ENCODE measurements around the gene RELL2.

Gene RELL2

GRCh38 chr5:141636413-141637122, at the start of gene RELL2, which contains the start of gene HDAC3:
TSS of gene RELL2 (plus strand) at chr5:141636997. CDS start at chr5:141638226, 1,229 bp downstream.
TSS of gene HDAC3 (minus strand) at chr5:141636849. CDS start at chr5:141636790, 59 bp downstream.
- peak within 1 kb of the TSS; percentile 79 for H3K4me3 ChIP-seq (ENCODE audit: low read length)
- H3K36me3 ChIP-seq (ENCODE audit: control insufficient read depth, insufficient read depth, low read length) = no peaks in the 10 kb centered on the region
- H3K4me1 ChIP-seq (ENCODE audit: control insufficient read depth, insufficient read depth, low read length) = peaks cover 21% of the 10 kb centered on the region
- H3K9me3 ChIP-seq (ENCODE audit: control insufficient read depth, low read length) = no peaks in the 10 kb centered on the region
- H3K9ac ChIP-seq (ENCODE audit: low read length) = peak within 1 kb of the TSS; percentile 87
- peaks cover 9% of the 10 kb centered on the region for H3K27me3 ChIP-seq (ENCODE audit: control insufficient read depth, insufficient read depth, low read length)

GRCh38 chr5:141590127-141590526, 46.7 kb upstream of the RELL2 start:
- Histone ChIP-seq H3K9ac (ENCODE audit: low read length) (no peak overlapping the region), H3K9me3 (ENCODE audit: control insufficient read depth, low read length) (no peaks in the 10 kb centered on the region), H3K4me1 (ENCODE audit: control insufficient read depth, insufficient read depth, low read length) (peaks cover 10% of the 10 kb centered on the region), H3K27me3 (ENCODE audit: control insufficient read depth, insufficient read depth, low read length) (no peaks in the 10 kb centered on the region), H3K36me3 (ENCODE audit: control insufficient read depth, insufficient read depth, low read length) (no peaks in the 10 kb centered on the region), H3K4me3 (ENCODE audit: low read length) (no peak overlapping the region)

- Histone ChIP-seq H3K9ac (ENCODE audit: low read length) (no peak overlapping the region), H3K4me1 (ENCODE audit: control insufficient read depth, insufficient read depth, low read length) (peaks cover 5% of the 10 kb centered on the region)
These were observed 39.9 kb upstream of the RELL2 start for GRCh38 chr5:141596867-141597266.

GRCh38 chr5:141597394-141597793, 39.4 kb upstream of the RELL2 start:
- Histone ChIP-seq H3K4me1 (ENCODE audit: control insufficient read depth, insufficient read depth, low read length) (peaks cover 5% of the 10 kb centered on the region), H3K9me3 (ENCODE audit: control insufficient read depth, low read length) (no peaks in the 10 kb centered on the region), H3K4me3 (ENCODE audit: low read length) (no peak overlapping the region), H3K36me3 (ENCODE audit: control insufficient read depth, insufficient read depth, low read length) (no peaks in the 10 kb centered on the region), H3K27me3 (ENCODE audit: control insufficient read depth, insufficient read depth, low read length) (no peaks in the 10 kb centered on the region), H3K9ac (ENCODE audit: low read length) (no peak overlapping the region)

More at GRCh38 chr5:141596867-141597266, 39.9 kb upstream of the RELL2 start:
- H3K9me3 ChIP-seq (ENCODE audit: control insufficient read depth, low read length) = no peaks in the 10 kb centered on the region
- no peaks in the 10 kb centered on the region for H3K36me3 ChIP-seq (ENCODE audit: control insufficient read depth, insufficient read depth, low read length)
- H3K4me3 ChIP-seq (ENCODE audit: low read length) = no peak overlapping the region
- H3K27me3 ChIP-seq (ENCODE audit: control insufficient read depth, insufficient read depth, low read length) = no peaks in the 10 kb centered on the region

- H3K27me3 ChIP-seq (ENCODE audit: control insufficient read depth, insufficient read depth, low read length) = no peaks in the 10 kb centered on the region
- no peaks in the 10 kb centered on the region for H3K9me3 ChIP-seq (ENCODE audit: control insufficient read depth, low read length)
- H3K9ac ChIP-seq (ENCODE audit: low read length) = no peak overlapping the region
- H3K36me3 ChIP-seq (ENCODE audit: control insufficient read depth, insufficient read depth, low read length) = no peaks in the 10 kb centered on the region
- H3K4me1 ChIP-seq (ENCODE audit: control insufficient read depth, insufficient read depth, low read length) = peaks cover 5% of the 10 kb centered on the region
- H3K4me3 ChIP-seq (ENCODE audit: low read length) = no peak overlapping the region
These were observed 39.0 kb upstream of the RELL2 start for GRCh38 chr5:141597814-141598213.

GRCh38 chr5:141598391-141599345, 38.1 kb upstream of the RELL2 start:
- Histone ChIP-seq H3K27me3 (ENCODE audit: control insufficient read depth, insufficient read depth, low read length) (no peaks in the 10 kb centered on the region), H3K9me3 (ENCODE audit: control insufficient read depth, low read length) (no peaks in the 10 kb centered on the region), H3K36me3 (ENCODE audit: control insufficient read depth, insufficient read depth, low read length) (no peaks in the 10 kb centered on the region), H3K4me1 (ENCODE audit: control insufficient read depth, insufficient read depth, low read length) (peaks cover 8% of the 10 kb centered on the region), H3K9ac (ENCODE audit: low read length) (no peak overlapping the region), H3K4me3 (ENCODE audit: low read length) (no peak overlapping the region)

- Histone ChIP-seq H3K27me3 (ENCODE audit: control insufficient read depth, insufficient read depth, low read length) (no peaks in the 10 kb centered on the region), H3K9me3 (ENCODE audit: control insufficient read depth, low read length) (no peaks in the 10 kb centered on the region), H3K9ac (ENCODE audit: low read length) (no peak overlapping the region), H3K36me3 (ENCODE audit: control insufficient read depth, insufficient read depth, low read length) (no peaks in the 10 kb centered on the region), H3K4me1 (ENCODE audit: control insufficient read depth, insufficient read depth, low read length) (peaks cover 24% of the 10 kb centered on the region), H3K4me3 (ENCODE audit: low read length) (no peak overlapping the region)
These were observed 34.2 kb upstream of the RELL2 start for GRCh38 chr5:141602606-141603005.

GRCh38 chr5:141603923-141604717, 32.7 kb upstream of the RELL2 start:
- H3K27me3 ChIP-seq (ENCODE audit: control insufficient read depth, insufficient read depth, low read length) = no peaks in the 10 kb centered on the region
- H3K9me3 ChIP-seq (ENCODE audit: control insufficient read depth, low read length) = no peaks in the 10 kb centered on the region
- no peak overlapping the region for H3K4me3 ChIP-seq (ENCODE audit: low read length)
- no peak overlapping the region for H3K9ac ChIP-seq (ENCODE audit: low read length)
- no peaks in the 10 kb centered on the region for H3K36me3 ChIP-seq (ENCODE audit: control insufficient read depth, insufficient read depth, low read length)
- peaks cover 36% of the 10 kb centered on the region for H3K4me1 ChIP-seq (ENCODE audit: control insufficient read depth, insufficient read depth, low read length)

- Histone ChIP-seq H3K4me1 (ENCODE audit: control insufficient read depth, insufficient read depth, low read length) (peaks cover 45% of the 10 kb centered on the region), H3K9ac (ENCODE audit: low read length) (no peak overlapping the region), H3K9me3 (ENCODE audit: control insufficient read depth, low read length) (no peaks in the 10 kb centered on the region), H3K4me3 (ENCODE audit: low read length) (no peak overlapping the region), H3K36me3 (ENCODE audit: control insufficient read depth, insufficient read depth, low read length) (no peaks in the 10 kb centered on the region), H3K27me3 (ENCODE audit: control insufficient read depth, insufficient read depth, low read length) (no peaks in the 10 kb centered on the region)
These were observed 31.1 kb upstream of the RELL2 start for GRCh38 chr5:141605523-141606277.

GRCh38 chr5:141608046-141608445, 28.8 kb upstream of the RELL2 start:
- H3K36me3 ChIP-seq (ENCODE audit: control insufficient read depth, insufficient read depth, low read length) = no peaks in the 10 kb centered on the region
- no peaks in the 10 kb centered on the region for H3K27me3 ChIP-seq (ENCODE audit: control insufficient read depth, insufficient read depth, low read length)
- H3K4me1 ChIP-seq (ENCODE audit: control insufficient read depth, insufficient read depth, low read length) = peaks cover 50% of the 10 kb centered on the region
- H3K9me3 ChIP-seq (ENCODE audit: control insufficient read depth, low read length) = no peaks in the 10 kb centered on the region
- H3K4me3 ChIP-seq (ENCODE audit: low read length) = no peak overlapping the region
- H3K9ac ChIP-seq (ENCODE audit: low read length) = peak overlapping the region; percentile 25

GRCh38 chr5:141608557-141608956, 28.2 kb upstream of the RELL2 start:
- H3K4me3 ChIP-seq (ENCODE audit: low read length) = no peak overlapping the region
- H3K4me1 ChIP-seq (ENCODE audit: control insufficient read depth, insufficient read depth, low read length) = peaks cover 51% of the 10 kb centered on the region
- no peaks in the 10 kb centered on the region for H3K9me3 ChIP-seq (ENCODE audit: control insufficient read depth, low read length)
- no peaks in the 10 kb centered on the region for H3K27me3 ChIP-seq (ENCODE audit: control insufficient read depth, insufficient read depth, low read length)
- H3K36me3 ChIP-seq (ENCODE audit: control insufficient read depth, insufficient read depth, low read length) = no peaks in the 10 kb centered on the region
- peak overlapping the region; percentile 25 for H3K9ac ChIP-seq (ENCODE audit: low read length)

All from mucosa of stomach (tissue), 1 donor.